SK-N-SH (cell line): ENCODE measurements around the gene AIP. TPM values are rescaled to one million over a fixed set of nuclear protein-coding genes. Genes with fewer than 3 reads are reported as not detected.

ENCODE experiments used
- CTCF ChIA-PET: fragments of 300-600, 350-600 bp; formaldehyde crosslinking; extraction: SDS; loops from one replicate; lab custom pipeline; 2021; lab: Yijun Ruan, JAX
- POLR2A ChIA-PET: fragments of 350-600 bp; sonication (Branson Sonifier 250); formaldehyde crosslinking; extraction: SDS; loops from one replicate; lab custom pipeline; 2020; ENCODE audit warnings: antibody characterized with exemption, inconsistent platforms; lab: Yijun Ruan, JAX
- DNase-seq: peaks from one replicate; pipeline ENCODE4 v3.0.0; 2012
- H2AFZ ChIP-seq: fragments of 200-600 bp; sonication (generic); 2 replicates; pipeline ENCODE4 v1.8.1; 2016; ENCODE audit warnings: antibody characterized with exemption, mild to moderate bottlenecking, low read depth
- H3F3A ChIP-seq: fragments of 200-600 bp; sonication (generic); replicated peaks from 2 replicates; pipeline ENCODE3; 2016; ENCODE audit warnings: antibody characterized with exemption, mild to moderate bottlenecking; ENCODE audit not compliant: insufficient read depth
- H3K27ac ChIP-seq, 2 experiments: fragments of 200-500 bp in 1 of 2; fragments of 200-600 bp in 1 of 2; sonication (Bioruptor generic) in 1 of 2; sonication (generic), shearing (Covaris generic) in 1 of 2; 2 replicates each; pipeline versions ENCODE4 v1.5.1 to v1.6.1; 2014 to 2016; ENCODE audit warnings: low read depth in 2 of 2, inconsistent platforms in 1 of 2, low read length in 1 of 2, mild to moderate bottlenecking in 1 of 2, mixed read lengths in 1 of 2
- H3K27me3 ChIP-seq: fragments of 200-600 bp; sonication (generic), shearing (Covaris generic); 2 replicates; pipeline ENCODE4 v1.6.1; 2016; ENCODE audit warnings: mixed run types; ENCODE audit not compliant: insufficient read depth
- H3K36me3 ChIP-seq, 2 experiments: fragments of 200-500 bp in 1 of 2; fragments of 200-600 bp in 1 of 2; sonication (Bioruptor generic) in 1 of 2; sonication (generic) in 1 of 2; replicated peaks in 1 of 2; 2 replicates each; pipeline versions ENCODE3 to v1.5.1; 2014 to 2016; ENCODE audit warnings: low read length in 1 of 2, mild to moderate bottlenecking in 1 of 2; ENCODE audit not compliant: insufficient read depth in 2 of 2, control insufficient read depth in 1 of 2
- H3K4me1 ChIP-seq, 2 experiments: fragments of 200-500 bp in 1 of 2; fragments of 200-600 bp in 1 of 2; sonication (Bioruptor generic) in 1 of 2; sonication (generic), shearing (Covaris generic) in 1 of 2; 2 replicates each; pipeline versions ENCODE4 v1.5.1 to v1.6.1; 2014 to 2016; ENCODE audit warnings: low read depth in 1 of 2, low read length in 1 of 2, mixed run types in 1 of 2; ENCODE audit not compliant: insufficient read depth in 2 of 2, control insufficient read depth in 1 of 2
- H3K4me2 ChIP-seq: fragments of 200-600 bp; sonication (generic), shearing (Covaris generic); 2 replicates; pipeline ENCODE4 v1.6.1; 2017; ENCODE audit warnings: mixed run types
- H3K4me3 ChIP-seq, 2 experiments: fragments of 200-500 bp in 1 of 2; fragments of 200-600 bp in 1 of 2; sonication (Bioruptor generic) in 1 of 2; sonication (generic), shearing (Covaris generic) in 1 of 2; 2 replicates each; pipeline versions ENCODE4 v1.5.1 to v1.8.1; 2014 to 2016; ENCODE audit warnings: low read depth in 2 of 2, inconsistent platforms in 1 of 2, low read length in 1 of 2, mild to moderate bottlenecking in 1 of 2, mixed read lengths in 1 of 2, moderate library complexity in 1 of 2
- H3K79me2 ChIP-seq: fragments of 200-600 bp; sonication (generic); 2 replicates; pipeline ENCODE4 v1.8.1; 2017; ENCODE audit warnings: mild to moderate bottlenecking; ENCODE audit not compliant: insufficient read depth
- H3K9ac ChIP-seq: fragments of 200-600 bp; sonication (generic); 2 replicates; pipeline ENCODE4 v1.6.1; 2017; ENCODE audit warnings: mixed run types
- H3K9me2 ChIP-seq: fragments of 200-600 bp; sonication (generic); 2 replicates; pipeline ENCODE4 v1.6.1; 2017; ENCODE audit warnings: mixed run types
- H3K9me3 ChIP-seq: fragments of 200-600 bp; sonication (generic); 2 replicates; pipeline ENCODE4 v1.6.1; 2017; ENCODE audit warnings: mixed run types, mild to moderate bottlenecking, moderate library complexity
- H4K20me1 ChIP-seq: fragments of 200-600 bp; sonication (generic); 2 replicates; pipeline ENCODE4 v1.6.1; 2017; ENCODE audit warnings: mild to moderate bottlenecking, mixed run types; ENCODE audit not compliant: insufficient read depth
- ELF1 ChIP-seq: IDR thresholded peaks from 2 replicates; pipeline ENCODE4 v1.4.0; 2012
- GABPA ChIP-seq: IDR thresholded peaks from 2 replicates; pipeline ENCODE4 v1.4.0; 2012; ENCODE audit warnings: low read depth, mild to moderate bottlenecking
- GATA2 ChIP-seq: sonication (generic); formaldehyde crosslinking; IDR thresholded peaks from 2 replicates; pipeline ENCODE4 v1.5.0; 2020; ENCODE audit warnings: mild to moderate bottlenecking, missing genetic modification reagents
- JUND ChIP-seq: IDR thresholded peaks from 2 replicates; pipeline ENCODE4 v1.4.0; 2012
- MAX ChIP-seq: IDR thresholded peaks from 2 replicates; pipeline ENCODE4 v1.4.0; 2012; ENCODE audit warnings: low read depth
- MXI1 ChIP-seq: IDR thresholded peaks from 2 replicates; pipeline ENCODE4 v1.6.1; 2012; ENCODE audit warnings: mild to moderate bottlenecking, low read depth, low read length, improper control_type of control experiment
- NFIC ChIP-seq: IDR thresholded peaks from 2 replicates; pipeline ENCODE4 v1.4.0; 2012; ENCODE audit warnings: borderline replicate concordance
- POLR2AphosphoS5 ChIP-seq: IDR thresholded peaks from 2 replicates; pipeline ENCODE4 v1.6.1; 2012; ENCODE audit warnings: low read depth, low read length
- RCOR1 ChIP-seq: fragments of 150-350 bp; IDR thresholded peaks from 2 replicates; pipeline ENCODE4 v1.6.1; 2017; ENCODE audit warnings: antibody characterized with exemption, low read length
- REST ChIP-seq: IDR thresholded peaks from 2 replicates; pipeline ENCODE4 v1.6.1; 2012; ENCODE audit warnings: mild to moderate bottlenecking, low read depth, low read length, moderate library complexity
- RFX5 ChIP-seq: IDR thresholded peaks from 2 replicates; pipeline ENCODE4 v1.6.1; 2012; ENCODE audit warnings: mild to moderate bottlenecking, improper control_type of control experiment, low read length
- RXRA ChIP-seq: IDR thresholded peaks from 2 replicates; pipeline ENCODE4 v1.4.0; 2012; ENCODE audit warnings: low read depth, mild to moderate bottlenecking, borderline replicate concordance
- SIN3A ChIP-seq: IDR thresholded peaks from 2 replicates; pipeline ENCODE4 v1.6.1; 2012; ENCODE audit warnings: low read depth, mild to moderate bottlenecking, low read length, moderate library complexity, borderline replicate concordance
- SMC3 ChIP-seq: IDR thresholded peaks from 2 replicates; pipeline ENCODE4 v1.6.1; 2012; ENCODE audit warnings: low read depth, low read length, improper control_type of control experiment
- TEAD4 ChIP-seq: IDR thresholded peaks from 2 replicates; pipeline ENCODE4 v1.4.0; 2012; ENCODE audit warnings: mild to moderate bottlenecking, borderline replicate concordance; ENCODE audit not compliant: insufficient read depth
- USF2 ChIP-seq: fragments of 150-350 bp; IDR thresholded peaks from 2 replicates; pipeline ENCODE4 v1.6.1; 2017; ENCODE audit warnings: antibody characterized with exemption, low read length, low read depth, borderline replicate concordance
- WGBS: methylation state at CpG from one replicate; pipeline ENCODE4 v1.1.6; 2017; ENCODE audit warnings: low lambda C conversion rate; 5-methylcytosine and 5-hydroxymethylcytosine counted together
- polyA plus RNA-seq, 3 experiments: library from polyadenylated mRNA; depleted of rRNA; stranded (reverse); fragments of >200 nt; gene quantifications; 2 replicates each; pipeline ENCODE4 v1.2.3, GENCODE V29; 2012

Gene AIP
- polyA plus RNA-seq, 1 of the 3 experiments (the other 2 are of a cell fraction): 207 TPM

GRCh38 chr11:67451658-67451976, 31.2 kb upstream of the AIP start:
- CTCF ChIA-PET: interaction anchor here (0.6 to 1.5 kb wide), 2 partner anchors 75 to 106 kb away, joined by 3 read pairs; no protein-coding TSS in a partner anchor
- Histone ChIP-seq H3K79me2 (no peaks in the 10 kb centered on the region), H3K36me3 (no peaks in the 10 kb centered on the region), H3K4me3 (no peak overlapping the region), H3K4me2 (no peak overlapping the region), H4K20me1 (no peaks in the 10 kb centered on the region), H3K9ac (no peak overlapping the region), H3K27ac (no peak overlapping the region), H2AFZ (no peak overlapping the region), H3K27me3 (no peaks in the 10 kb centered on the region)
- no peak for DNase-seq
- no peak for TF ChIP-seq RFX5
- TF ChIP-seq SIN3A: no peak
- no peak for TF ChIP-seq POLR2AphosphoS5
- no peak for TF ChIP-seq GABPA
- no peak for TF ChIP-seq RXRA
- no peak for TF ChIP-seq SMC3
- no peak for TF ChIP-seq GATA2 (CRISPR knock-in tag)
- TF ChIP-seq RCOR1: no peak
- TF ChIP-seq ELF1: no peak
- no peak for TF ChIP-seq USF2
- no peak for TF ChIP-seq JUND
- TF ChIP-seq, all 33 proteins: peak for 0
- H3F3A ChIP-seq: no peaks in the 10 kb centered on the region
- H3K9me3 ChIP-seq: no peaks in the 10 kb centered on the region
- POLR2A ChIA-PET: no interaction called here
- 93% methylated on average over 14 of the region's 14 CpGs for WGBS
- H3K4me1 ChIP-seq: peaks cover 0 to 4% of the 10 kb centered on the region in 2 experiments; a peak in 1 of 4 replicates
- H3K9me2 ChIP-seq: no peaks in the 10 kb centered on the region

GRCh38 chr11:67452141-67452952, 30.5 kb upstream of the AIP start, which contains the start of gene GPR152:
Gene GPR152 (minus strand): TSS chr11:67452729. CDS start chr11:67452724, 5 bp downstream.
- no peak within 1 kb of the TSS for H3K4me2 ChIP-seq
- H3F3A ChIP-seq: no peaks in the 10 kb centered on the region
- no peak within 1 kb of the TSS for H2AFZ ChIP-seq
- H3K36me3 ChIP-seq: no peaks in the 10 kb centered on the region
- H3K79me2 ChIP-seq: no peaks in the 10 kb centered on the region
- H3K4me3 ChIP-seq: no peak within 1 kb of the TSS
- no peak for DNase-seq
- POLR2A ChIA-PET: no interaction called here
- H3K27me3 ChIP-seq: no peaks in the 10 kb centered on the region
- H3K9ac ChIP-seq: no peak within 1 kb of the TSS
- CTCF ChIA-PET: interaction anchor here (0.6 to 1.5 kb wide), 3 partner anchors 70 to 107 kb away, joined by 3 to 6 read pairs (median 3); no protein-coding TSS in a partner anchor
- peaks cover 0 to 4% of the 10 kb centered on the region in 2 experiments; a peak in 1 of 4 replicates for H3K4me1 ChIP-seq
- H4K20me1 ChIP-seq: no peaks in the 10 kb centered on the region
- 90% methylated on average over 23 of the region's 33 CpGs for WGBS
- no peaks in the 10 kb centered on the region for H3K9me2 ChIP-seq
- H3K27ac ChIP-seq: no peak within 1 kb of the TSS
- TF ChIP-seq TEAD4: no peak
- no peak for TF ChIP-seq REST
- TF ChIP-seq NFIC: no peak
- TF ChIP-seq RXRA: no peak
- no peak for TF ChIP-seq MAX
- TF ChIP-seq MXI1: no peak
- no peak for TF ChIP-seq GABPA
- TF ChIP-seq ELF1: no peak
- no peak for TF ChIP-seq SMC3
- no peaks in the 10 kb centered on the region for H3K9me3 ChIP-seq
